Measurements from ENCODE around the gene CRACR2B. TPM values are rescaled to one million over a fixed set of nuclear protein-coding genes. Genes with fewer than 3 reads are reported as not detected.

CRACR2B gene
- polyA plus RNA-seq, 3 donors = 1.0 to 11.0 (median 1.4) TPM

DNA sequence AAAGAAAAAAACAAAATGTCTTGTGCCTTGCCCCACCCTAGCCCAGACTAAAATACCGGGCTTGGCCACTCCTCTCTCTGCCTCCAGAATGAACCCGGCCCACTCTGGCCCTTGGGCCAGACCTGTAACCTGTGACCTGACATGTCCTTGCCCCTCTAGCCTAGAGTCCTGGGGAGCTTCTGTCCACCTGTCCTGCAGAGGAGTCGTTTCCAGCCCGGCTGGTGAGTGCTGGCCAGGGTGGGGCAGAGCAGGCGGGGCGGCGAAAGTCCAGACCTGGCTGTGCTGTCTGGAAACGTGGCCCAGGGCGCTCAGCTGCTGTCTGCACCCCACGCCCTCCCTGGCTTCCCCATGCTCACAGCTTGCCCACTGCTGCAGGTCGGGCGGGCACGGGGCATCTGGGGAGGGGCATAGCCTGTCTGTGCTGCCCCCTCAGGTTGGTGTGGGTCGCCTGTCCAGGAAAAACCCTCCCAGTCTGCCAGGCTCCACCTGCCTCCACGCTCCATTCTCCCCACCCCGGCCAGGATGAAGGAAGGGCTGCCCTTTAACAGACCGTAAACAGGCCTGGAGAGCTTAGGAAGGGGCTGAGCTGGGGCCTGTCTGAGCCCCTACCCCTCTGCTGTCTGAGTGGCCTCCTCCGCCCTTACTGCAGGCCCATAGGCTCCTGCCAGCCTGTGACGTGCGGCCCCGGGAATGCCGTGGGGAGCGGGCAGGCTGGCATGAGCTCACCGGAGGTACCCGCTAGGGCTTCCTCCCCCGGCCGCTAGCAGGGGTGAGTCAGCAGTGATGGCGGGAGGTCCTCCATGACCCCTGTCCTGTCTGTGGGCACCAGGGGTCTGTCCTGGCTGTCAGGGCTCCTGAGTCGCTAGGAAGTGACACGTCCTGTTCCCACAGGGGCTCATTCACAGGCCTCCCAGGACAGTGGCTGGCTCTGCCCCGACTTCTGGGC lies 6.9 kb downstream of the CRACR2B start:
- Histone ChIP-seq H3K9ac (ENCODE audit: insufficient read depth, low read length, poor library complexity, severe bottlenecking) (peak overlapping the region; percentile 49), H3K36me3 (replicated peaks in 1 of 2; ENCODE audit: control insufficient read depth in 1 of 2, insufficient read depth in 2 of 2, low read length in 2 of 2) (peaks cover 33 to 36% of the 10 kb centered on the region in 2 donors), H2AFZ (ENCODE audit: insufficient read depth, low read depth, low read length, poor library complexity, severe bottlenecking) (no peak overlapping the region), H3K27ac (ENCODE audit: low read depth in 1 of 2, low read length in 2 of 2) (peak overlapping the region in 1 of 2 donors; percentile 71), H3K9me3 (replicated peaks in 1 of 2; ENCODE audit: control insufficient read depth in 1 of 2, insufficient read depth in 1 of 2, low read length in 2 of 2) (no peaks in the 10 kb centered on the region), H4K20me1 (ENCODE audit: insufficient read depth, low read length) (peaks cover 86% of the 10 kb centered on the region), H3K4me2 (replicated peaks; ENCODE audit: extremely low read depth, low read length, poor library complexity, severe bottlenecking) (peak overlapping the region; percentile 91), H3K27me3 (ENCODE audit: control insufficient read depth in 2 of 2, insufficient read depth in 2 of 2, low read length in 2 of 2) (peaks cover 10 to 38% of the 10 kb centered on the region in 2 donors), H3K79me2 (ENCODE audit: insufficient read depth, low read length) (peaks cover 23% of the 10 kb centered on the region), H3K4me3 (replicated peaks in 1 of 3; ENCODE audit: low read depth in 2 of 3, low read length in 3 of 3) (peak overlapping the region; percentile 1 to 85 (median 18)), H3K4me1 (ENCODE audit: control insufficient read depth in 1 of 2, insufficient read depth in 2 of 2, low read length in 2 of 2) (peaks cover 50 to 53% of the 10 kb centered on the region in 2 donors)
- Mint-ChIP-seq H3K9me3 (peaks cover 0 to 14% (median 1%) of the 10 kb centered on the region in 7 donors), H3K36me3 (peaks cover 34% of the 10 kb centered on the region in 2 donors), H3K4me3 (peak overlapping the region; percentile 84 to 87), H3K27ac (peak overlapping the region in 6 of 7 donors; percentile 75 to 95 (median 88)), H3K4me1 (peaks cover 46% of the 10 kb centered on the region), H3K27me3 (ENCODE audit: low read depth in 3 of 3) (peaks cover 20 to 53% (median 26%) of the 10 kb centered on the region in 3 donors)
- DNase-seq = peak; percentile 74 to 88 (median 75)
- 18% methylated on average over 25 of the region's 31 CpGs for WGBS (ENCODE audit: insufficient coverage)
- TF ChIP-seq, protein P1, sequence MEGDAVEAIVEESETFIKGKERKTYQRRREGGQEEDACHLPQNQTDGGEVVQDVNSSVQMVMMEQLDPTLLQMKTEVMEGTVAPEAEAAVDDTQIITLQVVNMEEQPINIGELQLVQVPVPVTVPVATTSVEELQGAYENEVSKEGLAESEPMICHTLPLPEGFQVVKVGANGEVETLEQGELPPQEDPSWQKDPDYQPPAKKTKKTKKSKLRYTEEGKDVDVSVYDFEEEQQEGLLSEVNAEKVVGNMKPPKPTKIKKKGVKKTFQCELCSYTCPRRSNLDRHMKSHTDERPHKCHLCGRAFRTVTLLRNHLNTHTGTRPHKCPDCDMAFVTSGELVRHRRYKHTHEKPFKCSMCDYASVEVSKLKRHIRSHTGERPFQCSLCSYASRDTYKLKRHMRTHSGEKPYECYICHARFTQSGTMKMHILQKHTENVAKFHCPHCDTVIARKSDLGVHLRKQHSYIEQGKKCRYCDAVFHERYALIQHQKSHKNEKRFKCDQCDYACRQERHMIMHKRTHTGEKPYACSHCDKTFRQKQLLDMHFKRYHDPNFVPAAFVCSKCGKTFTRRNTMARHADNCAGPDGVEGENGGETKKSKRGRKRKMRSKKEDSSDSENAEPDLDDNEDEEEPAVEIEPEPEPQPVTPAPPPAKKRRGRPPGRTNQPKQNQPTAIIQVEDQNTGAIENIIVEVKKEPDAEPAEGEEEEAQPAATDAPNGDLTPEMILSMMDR (IDR thresholded peaks at IDR 0.05) = no peak
- intact Hi-C loops (cut with micrococcal nuclease) = loop anchor here in 1 of 2 donors (2.0 kb wide), 1 partner anchor 14 kb away; no protein-coding TSS in a partner anchor

- WGBS (ENCODE audit: insufficient coverage) = 99% methylated on average over 11 of the region's 14 CpGs
- peaks cover 41 to 46% of the 10 kb centered on the region in 2 donors for H3K36me3 ChIP-seq (replicated peaks in 1 of 2; ENCODE audit: control insufficient read depth in 1 of 2, insufficient read depth in 2 of 2, low read length in 2 of 2)
- no peak overlapping the region for H3K4me3 ChIP-seq (replicated peaks in 1 of 3; ENCODE audit: low read depth in 2 of 3, low read length in 3 of 3)
- TF ChIP-seq, protein P1 (IDR thresholded peaks at IDR 0.05) = no peak
- peaks cover 6 to 37% (median 11%) of the 10 kb centered on the region in 3 donors for H3K27me3 Mint-ChIP-seq (ENCODE audit: low read depth in 3 of 3)
- DNase-seq = no peak
- H3K9ac ChIP-seq (ENCODE audit: insufficient read depth, low read length, poor library complexity, severe bottlenecking) = no peak overlapping the region
- H3K27ac Mint-ChIP-seq = no peak overlapping the region
- H3K4me3 Mint-ChIP-seq = no peak overlapping the region
- H3K36me3 Mint-ChIP-seq = peaks cover 45 to 48% of the 10 kb centered on the region in 2 donors
- H3K27me3 ChIP-seq (ENCODE audit: control insufficient read depth in 2 of 2, insufficient read depth in 2 of 2, low read length in 2 of 2) = peaks cover 3 to 22% of the 10 kb centered on the region in 2 donors
- H3K27ac ChIP-seq (ENCODE audit: low read depth in 1 of 2, low read length in 2 of 2) = no peak overlapping the region
- no peak overlapping the region for H2AFZ ChIP-seq (ENCODE audit: insufficient read depth, low read depth, low read length, poor library complexity, severe bottlenecking)
- peaks cover 46% of the 10 kb centered on the region for H3K4me1 Mint-ChIP-seq
- peaks cover 0 to 11% (median 0%) of the 10 kb centered on the region in 7 donors for H3K9me3 Mint-ChIP-seq
- peaks cover 91% of the 10 kb centered on the region for H4K20me1 ChIP-seq (ENCODE audit: insufficient read depth, low read length)
- H3K9me3 ChIP-seq (replicated peaks in 1 of 2; ENCODE audit: control insufficient read depth in 1 of 2, insufficient read depth in 1 of 2, low read length in 2 of 2) = no peaks in the 10 kb centered on the region
- intact Hi-C loops (cut with micrococcal nuclease) = no loop called here
- peaks cover 41 to 52% of the 10 kb centered on the region in 2 donors for H3K4me1 ChIP-seq (ENCODE audit: control insufficient read depth in 1 of 2, insufficient read depth in 2 of 2, low read length in 2 of 2)
- no peak overlapping the region for H3K4me2 ChIP-seq (replicated peaks; ENCODE audit: extremely low read depth, low read length, poor library complexity, severe bottlenecking)
- peaks cover 40% of the 10 kb centered on the region for H3K79me2 ChIP-seq (ENCODE audit: insufficient read depth, low read length)
These were observed 8.6 kb downstream of the CRACR2B start for GRCh38 chr11:836274-836673.
